Measurements from ENCODE around the gene MLXIP.

DNA sequence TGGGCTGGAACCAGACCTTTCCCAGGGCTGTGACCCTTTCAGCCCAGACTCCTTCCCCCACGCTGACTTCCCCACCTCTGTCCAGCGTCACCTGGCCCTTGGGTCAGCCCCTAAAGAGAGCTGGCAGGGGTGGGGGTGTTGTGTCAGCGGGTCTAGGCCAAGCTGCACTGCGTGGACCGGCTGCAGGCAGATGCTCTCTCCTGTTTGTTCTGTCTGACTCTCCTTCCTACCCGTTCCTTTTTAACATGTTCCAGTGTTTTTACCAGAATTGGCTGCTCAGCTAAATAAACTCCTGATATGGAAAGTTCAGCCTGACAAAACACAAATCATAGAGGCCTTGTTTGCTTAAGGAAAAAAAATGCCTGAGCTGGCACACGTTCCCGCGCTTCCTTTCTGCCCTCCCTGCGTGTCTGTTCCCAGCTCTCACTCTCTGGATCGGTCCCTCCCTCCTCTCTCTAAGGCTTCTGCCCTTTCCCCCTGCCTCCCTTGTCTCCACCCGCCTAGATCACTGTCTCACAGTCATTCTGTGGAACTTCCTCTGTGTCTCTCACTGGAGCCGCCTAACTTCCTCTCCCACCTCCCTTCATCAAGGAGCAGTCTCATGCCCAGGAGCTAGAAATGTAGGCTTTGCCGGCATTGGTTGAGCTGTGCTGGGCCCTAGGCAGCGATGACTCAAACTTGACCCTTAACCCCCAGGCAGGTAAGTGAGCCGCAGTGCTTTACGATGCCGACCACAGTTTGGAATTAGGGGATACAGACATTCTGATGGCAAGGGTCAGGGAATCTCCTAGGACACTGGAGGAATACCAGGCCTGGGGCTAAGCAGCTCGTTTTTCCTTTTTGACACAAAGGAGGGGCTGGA, 15.5 kb upstream of the MLXIP start:
- TF ChIP-seq, protein P1, sequence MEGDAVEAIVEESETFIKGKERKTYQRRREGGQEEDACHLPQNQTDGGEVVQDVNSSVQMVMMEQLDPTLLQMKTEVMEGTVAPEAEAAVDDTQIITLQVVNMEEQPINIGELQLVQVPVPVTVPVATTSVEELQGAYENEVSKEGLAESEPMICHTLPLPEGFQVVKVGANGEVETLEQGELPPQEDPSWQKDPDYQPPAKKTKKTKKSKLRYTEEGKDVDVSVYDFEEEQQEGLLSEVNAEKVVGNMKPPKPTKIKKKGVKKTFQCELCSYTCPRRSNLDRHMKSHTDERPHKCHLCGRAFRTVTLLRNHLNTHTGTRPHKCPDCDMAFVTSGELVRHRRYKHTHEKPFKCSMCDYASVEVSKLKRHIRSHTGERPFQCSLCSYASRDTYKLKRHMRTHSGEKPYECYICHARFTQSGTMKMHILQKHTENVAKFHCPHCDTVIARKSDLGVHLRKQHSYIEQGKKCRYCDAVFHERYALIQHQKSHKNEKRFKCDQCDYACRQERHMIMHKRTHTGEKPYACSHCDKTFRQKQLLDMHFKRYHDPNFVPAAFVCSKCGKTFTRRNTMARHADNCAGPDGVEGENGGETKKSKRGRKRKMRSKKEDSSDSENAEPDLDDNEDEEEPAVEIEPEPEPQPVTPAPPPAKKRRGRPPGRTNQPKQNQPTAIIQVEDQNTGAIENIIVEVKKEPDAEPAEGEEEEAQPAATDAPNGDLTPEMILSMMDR (IDR thresholded peaks at IDR 0.05), result no peak
- TF ChIP-seq POLR2A (IDR thresholded peaks at IDR 0.05), result peak in 1 of 4 donors; percentile 15
